T-helper 1 cell (primary cell): ENCODE data around the gene ACTN1.

ENCODE experiments used
- DNase-seq, 5 donors: peaks; one replicate each; pipeline ENCODE4 v3.0.0-alpha.2; 2012 to 2020

Gene ACTN1

DNA sequence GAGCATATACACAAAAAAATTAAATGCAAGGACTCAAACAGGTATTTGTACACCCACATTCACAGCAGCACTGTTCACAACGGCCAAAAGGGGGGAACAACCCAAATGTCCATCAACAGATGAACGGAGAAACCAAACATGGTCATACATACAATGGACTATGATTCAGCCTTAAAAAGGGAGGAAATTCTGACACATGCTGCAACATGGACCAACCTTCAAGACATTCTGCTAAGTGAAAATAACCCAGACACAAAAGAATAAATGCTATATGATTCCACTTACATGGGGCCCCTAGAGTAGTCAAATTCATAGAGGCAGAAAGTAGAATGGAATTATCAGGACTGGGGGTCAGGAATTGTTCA, 29.5 kb downstream of the ACTN1 start:
- DNase-seq, result no peak

DNA sequence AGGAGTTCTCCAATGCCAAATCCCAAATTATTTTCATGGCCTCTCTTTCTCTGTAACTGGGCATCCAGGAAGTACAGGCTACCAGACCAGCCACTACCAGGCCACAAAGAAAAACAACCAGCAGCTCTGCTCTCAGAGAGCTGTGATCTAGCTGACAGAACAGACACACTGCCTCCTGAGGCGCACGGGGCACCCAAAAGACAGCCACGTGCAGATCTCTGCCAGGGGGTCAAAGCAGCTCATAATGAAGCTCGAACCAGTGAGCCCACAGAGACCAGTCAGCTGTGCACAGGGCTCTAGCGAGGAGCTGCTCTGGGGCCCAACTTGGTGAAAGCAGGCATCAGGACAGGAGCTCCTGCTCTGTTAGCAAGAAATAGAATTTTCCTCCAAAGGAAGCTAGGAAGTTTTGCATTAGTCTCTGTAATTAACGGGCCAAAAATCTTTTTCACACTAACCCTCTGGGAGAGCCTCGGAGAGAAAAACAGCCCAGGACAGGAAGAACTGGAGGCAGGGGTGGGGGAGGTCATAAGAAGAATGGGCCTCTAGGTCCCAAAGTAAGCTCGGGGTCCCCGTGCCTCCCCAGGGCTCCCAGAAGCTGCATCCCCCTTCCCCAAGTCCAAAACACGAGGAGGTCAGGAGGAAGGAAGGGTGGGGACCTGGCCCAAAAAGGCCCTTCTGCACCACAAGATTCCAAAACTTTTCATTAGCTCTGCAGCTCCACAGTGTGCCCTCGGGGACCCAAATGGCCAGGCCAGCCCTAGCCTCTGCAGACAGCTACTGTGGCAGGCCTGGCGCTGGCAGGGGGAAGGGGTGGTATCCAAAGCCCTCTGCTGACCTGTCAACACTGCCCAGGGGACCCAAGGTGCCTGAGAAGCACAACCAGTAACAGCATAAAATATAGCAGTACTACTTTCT, 30.2 kb downstream of the ACTN1 start:
- DNase-seq, result no peak

DNA sequence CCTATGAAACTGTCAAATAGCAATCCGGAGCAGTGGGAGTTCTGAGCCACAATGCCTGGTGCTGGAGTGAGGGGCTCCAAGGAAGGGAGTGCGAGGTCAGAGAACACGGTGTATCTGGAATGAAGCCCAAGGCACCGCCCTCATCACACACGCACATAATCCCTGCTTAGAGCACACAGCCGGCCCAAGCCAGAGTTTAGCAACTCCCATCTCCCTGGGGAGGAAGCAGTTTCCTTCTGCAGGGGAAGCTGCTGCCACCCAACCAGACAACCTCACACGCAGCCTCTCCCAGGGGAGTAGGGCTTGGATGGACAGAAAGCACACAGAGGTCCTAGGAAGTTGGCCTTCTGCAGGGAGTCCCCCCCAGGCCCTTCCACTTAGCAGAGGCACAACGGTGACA, 31.3 kb downstream of the ACTN1 start:
- DNase-seq, result no peak

DNA sequence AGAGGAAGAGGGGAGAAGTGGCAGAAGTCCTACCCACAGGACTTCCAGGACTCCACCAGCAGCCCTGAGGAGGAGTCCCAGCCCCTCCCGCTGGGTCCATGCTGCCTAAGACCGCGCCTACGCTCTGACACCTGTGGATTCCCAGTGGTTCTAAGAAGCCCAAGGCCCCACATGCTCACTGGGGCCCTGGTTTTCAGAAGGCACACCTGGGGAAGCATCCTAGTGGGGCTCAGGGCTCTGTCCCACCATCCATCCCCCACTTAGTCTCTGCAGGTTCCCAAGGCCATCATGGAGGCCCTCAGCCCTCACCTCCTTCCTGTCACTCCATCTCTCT, 32.6 kb downstream of the ACTN1 start:
- DNase-seq, result no peak

DNA sequence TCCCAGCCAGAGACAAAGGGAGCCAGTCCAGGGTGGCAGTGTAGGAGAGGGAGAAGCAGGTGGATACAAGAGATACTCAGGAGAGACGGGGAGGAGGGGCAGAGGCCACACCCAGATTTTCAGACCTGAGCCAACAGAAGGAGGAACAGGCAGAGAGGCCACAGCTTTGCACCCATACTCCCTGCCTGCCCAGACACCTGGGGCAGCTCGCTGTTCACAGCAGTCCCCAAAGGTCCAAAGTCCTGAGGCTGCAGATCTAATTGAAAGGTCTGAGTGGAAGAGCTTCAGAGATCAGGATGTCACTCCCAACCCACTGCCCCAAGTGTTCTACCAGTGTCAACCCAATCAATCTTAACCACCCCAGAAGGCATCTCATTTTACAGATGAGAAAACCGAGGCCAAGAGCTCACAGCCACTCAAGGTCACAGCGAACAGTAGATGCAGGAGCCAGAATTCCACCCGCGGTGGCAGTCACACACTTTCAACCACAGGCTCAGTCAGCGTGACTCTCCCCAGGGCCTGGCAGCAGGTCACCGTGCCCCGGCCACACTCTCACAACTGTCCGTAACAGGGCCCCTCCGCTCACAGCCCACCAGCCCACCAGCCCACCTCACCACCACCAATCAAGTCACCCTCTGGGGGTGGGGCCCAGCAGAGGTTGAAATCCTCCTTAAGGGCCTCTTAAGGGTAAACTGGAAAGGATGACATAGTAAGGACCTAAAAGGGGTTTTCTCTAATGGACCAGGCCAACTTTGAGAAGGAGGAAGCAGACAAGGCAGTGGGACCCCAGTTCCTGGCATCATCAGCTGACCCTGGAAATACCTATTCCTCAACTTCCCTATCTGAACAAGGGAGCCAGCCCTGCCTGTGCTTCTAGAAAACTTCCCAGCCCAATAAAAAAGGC, 33.3 kb downstream of the ACTN1 start:
- DNase-seq, result no peak

DNA sequence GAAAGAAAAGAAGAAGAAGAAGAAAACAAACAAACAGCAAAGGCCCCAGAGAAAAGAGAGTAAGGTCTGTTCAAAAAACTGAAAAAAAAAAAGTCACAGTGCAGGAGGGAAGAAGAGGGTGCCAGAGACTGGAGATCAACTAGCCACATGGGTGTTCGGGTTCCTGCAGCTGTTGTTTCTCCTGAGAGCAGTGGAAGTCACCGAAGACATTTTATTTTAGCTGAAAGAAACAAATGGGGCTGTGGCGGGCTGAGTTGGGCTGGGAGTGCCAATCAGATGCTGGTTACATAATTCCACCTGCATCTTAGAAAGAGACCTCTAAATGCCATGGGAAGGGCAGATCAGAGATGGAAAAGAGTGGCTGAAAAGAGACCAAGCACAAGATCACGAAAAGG, 33.9 kb downstream of the ACTN1 start:
- DNase-seq, result no peak

DNA sequence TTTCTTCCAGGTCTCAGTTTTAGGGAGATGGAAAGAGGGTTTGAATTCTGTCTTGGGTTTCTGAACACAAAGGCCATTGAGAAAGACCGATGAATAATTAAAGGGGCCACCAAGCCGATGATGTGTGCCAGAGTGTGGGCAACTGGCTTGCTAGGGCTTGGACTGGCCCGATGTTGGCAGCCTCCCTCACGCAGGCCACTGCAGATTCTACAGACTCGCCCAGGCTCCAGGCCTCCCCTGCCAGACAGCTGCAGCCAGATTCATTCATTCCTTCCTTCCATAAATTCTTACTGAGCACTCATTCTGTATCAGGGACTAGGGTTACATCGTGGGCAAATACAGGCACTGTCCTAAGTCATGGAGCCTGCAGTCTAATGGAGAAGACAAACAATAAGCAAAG, 34.9 kb downstream of the ACTN1 start:
- no peak for DNase-seq

DNA sequence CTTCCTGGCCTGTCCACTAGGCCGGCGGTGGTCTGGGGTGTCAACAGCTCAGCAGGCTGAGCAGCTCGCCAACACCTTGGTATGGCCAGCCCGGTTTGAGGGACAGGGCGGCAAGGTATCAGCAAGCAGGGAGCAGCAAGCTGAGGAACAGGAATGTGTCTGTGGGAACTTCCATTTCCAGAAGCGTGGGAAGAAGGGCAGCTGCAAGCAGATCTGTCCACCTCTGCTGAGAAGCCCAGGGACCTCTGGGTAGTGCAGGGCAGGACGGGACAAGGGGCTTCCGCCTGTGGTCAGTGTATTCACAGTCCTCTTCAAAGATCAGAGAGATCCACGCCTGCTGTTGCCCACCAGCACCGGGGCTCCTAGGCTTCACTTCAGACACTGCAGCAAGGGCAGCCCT, 36.0 kb downstream of the ACTN1 start:
- no peak for DNase-seq

DNA sequence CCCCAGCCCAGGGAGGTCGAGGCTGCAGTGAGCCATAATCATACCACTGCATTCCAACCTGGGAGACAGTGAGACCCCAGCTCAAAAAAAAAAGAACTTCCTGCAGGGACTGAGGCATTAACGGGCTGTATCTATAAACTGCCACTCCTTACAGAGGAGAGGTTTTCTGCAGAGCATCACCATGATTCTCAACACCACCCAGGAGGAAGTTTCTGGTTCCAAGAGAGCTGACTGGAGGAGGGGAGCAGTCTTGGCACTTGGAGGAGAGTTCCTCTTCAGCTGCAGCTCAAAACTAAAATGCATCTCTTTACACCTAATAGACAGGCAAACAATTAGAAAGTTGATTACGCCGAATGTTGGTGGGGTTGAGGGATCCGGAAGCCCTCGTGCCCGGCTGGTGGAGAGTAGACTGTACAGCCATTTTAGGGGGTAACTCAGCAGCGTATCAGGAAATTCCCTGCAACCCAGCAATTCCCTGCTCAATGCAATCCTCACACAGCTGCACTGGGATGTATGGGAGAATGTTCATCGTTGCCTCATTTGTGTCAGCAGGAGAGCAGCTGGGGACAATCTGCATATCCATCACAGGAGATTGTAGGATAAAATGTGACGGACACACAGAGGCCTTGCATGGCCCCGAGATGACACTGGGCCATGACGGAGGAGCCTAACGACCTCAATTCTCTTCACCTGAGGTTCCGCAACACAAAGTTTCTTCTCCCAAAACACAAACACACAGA, 36.6 kb downstream of the ACTN1 start:
- DNase-seq, result no peak

DNA sequence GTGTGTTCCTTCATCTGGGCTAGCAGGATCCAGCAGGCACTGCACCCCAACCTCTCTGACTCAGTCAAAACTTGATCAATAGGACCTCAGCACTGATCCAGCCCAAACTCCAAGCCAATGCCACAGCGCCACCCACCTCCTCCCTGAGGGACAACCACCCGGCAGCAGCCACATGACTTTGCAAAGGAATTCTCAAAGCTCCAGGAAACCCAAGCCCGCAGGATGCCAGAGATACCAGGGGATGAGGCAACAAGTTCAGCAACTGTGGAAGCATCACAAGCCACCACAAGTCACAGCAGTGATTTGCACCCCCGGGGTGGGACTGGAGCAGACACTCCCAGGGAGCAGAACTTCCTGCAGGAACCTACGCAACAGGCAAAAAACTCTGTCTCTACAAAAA, 37.3 kb downstream of the ACTN1 start:
- DNase-seq, result no peak

DNA sequence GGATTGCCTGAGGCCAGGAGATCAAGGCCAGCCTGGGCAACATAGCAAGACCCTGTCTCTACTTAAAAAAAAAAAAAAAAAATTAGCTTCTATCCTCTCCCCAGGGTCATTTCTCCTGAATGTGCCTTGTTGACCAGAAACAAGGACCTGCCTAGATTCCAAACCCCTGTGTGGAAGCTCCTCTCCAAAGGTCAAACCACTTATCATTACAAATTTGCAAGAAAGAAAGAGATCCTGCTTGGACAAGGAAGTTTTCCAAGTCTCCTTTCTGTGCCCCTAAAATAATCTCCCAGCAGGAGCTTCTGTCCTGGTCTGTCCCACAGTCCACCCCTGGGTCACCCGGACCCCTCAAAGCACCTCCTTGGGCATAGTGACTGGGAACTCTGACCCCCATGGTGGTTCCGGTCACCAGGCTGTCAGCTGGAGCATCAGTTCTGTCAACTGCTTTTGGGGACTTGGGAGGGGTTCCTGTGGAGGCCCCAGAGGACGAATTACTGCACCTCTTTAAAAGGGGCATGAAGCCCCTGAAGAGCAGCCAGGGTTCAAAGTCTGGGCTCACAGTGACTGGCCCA, 38.4 kb downstream of the ACTN1 start:
- DNase-seq, result no peak

DNA sequence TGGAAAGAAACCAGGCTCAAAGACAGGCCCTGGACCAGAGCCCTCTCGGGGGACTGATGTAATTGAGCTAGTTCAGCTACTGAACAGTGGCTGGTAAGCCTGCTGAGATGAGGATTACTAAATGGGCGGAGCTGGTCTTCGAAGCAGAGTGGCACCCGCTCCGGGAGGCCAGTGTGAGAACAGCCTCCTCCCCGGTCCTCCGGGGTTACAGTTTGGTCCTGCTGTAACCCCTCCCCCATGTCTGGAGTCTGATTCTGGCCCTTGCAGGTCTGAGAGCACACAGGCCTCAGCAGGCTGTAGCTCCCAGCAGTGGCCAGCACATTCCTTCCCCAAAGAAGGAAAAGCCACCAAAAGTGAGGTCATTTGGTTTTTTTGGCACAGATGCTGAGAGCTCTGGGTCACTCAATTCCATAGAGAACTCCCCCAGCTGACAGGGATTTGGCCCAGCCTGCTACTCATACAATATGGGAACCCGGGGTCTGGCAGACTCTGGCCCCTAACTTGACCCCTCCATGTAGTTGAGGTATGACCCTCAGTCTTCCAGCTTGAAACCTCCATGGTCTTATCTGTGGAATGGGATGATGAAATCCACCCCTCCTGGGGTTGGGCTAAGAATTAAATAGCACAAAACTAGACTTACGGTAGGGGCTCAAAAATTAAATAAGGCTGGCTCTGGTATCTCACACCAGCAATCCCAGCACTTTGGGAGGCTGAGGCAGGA, 39.0 kb downstream of the ACTN1 start:
- no peak for DNase-seq

DNA sequence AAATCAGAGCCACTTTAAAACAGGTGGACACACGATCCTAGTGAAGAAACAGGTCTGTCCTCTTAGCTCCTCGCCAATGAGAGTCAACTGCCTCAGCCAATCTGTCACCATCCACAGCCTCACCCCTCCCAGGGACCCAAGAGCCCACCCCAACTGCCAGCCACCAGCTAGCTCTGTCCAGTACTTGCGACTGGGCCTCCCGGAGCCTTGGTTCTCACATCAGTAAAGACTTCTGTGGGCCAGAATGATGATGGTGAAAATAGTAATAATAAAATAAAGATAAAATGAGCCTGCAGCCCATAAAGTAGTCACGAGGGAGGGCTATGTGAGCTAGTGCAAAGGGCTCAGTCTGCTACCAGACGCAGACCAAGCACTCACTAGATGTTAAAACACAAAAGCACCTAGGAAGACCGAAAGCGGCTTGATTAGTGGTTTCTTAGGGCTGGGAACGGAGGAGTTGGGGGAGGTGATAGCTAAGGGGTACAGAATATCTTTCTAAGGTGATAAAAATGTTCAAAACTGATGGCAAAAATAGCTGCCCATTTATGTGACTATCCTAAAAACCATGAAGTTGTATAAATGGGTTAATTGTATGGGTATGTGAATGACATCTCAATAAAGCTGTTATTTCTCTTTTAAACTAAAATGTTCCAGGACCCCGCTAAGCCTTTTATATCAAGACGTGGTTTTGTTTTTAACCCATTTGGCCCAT, 39.8 kb downstream of the ACTN1 start:
- DNase-seq, result no peak

DNA sequence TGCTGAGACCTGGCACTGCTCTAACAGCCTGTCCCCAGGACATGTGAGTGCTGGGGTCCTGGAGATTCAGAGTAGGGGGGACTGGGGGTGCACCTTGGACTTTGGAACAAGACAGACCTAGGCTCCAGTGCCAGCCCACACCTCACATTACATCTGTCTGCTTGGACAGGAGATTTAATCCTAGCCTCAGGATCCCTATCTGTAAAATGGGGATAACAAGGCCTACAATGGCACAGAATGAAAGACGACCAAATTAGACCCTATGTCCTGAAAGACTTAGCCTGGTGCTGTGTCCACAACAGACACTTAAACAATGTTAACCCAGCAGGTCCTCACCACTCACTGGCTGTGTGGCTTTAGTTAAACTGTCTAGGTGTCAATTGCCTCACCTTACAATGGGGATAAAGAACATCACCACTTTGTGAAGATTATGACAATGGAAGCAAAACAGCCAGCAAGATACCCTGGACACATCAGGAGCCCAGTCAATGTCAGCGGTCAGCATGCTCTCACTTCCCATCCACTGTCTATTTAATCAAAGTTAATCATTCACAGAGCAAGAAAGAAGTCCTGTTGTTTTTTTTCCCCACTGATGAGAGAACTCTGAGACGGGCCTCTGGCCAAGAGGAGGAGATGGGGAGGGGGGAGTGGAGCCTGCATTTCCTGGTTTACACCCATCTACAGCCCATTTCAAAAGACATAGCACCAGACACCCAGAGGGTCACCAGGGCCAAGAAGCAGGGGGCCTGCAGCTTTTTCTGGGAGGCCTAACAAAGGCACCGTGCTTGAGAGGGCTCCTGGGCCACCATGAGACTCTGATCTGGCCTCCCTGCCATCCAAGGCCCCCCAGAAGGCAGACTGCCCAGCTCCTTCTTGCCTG, 40.6 kb downstream of the ACTN1 start:
- no peak for DNase-seq

DNA sequence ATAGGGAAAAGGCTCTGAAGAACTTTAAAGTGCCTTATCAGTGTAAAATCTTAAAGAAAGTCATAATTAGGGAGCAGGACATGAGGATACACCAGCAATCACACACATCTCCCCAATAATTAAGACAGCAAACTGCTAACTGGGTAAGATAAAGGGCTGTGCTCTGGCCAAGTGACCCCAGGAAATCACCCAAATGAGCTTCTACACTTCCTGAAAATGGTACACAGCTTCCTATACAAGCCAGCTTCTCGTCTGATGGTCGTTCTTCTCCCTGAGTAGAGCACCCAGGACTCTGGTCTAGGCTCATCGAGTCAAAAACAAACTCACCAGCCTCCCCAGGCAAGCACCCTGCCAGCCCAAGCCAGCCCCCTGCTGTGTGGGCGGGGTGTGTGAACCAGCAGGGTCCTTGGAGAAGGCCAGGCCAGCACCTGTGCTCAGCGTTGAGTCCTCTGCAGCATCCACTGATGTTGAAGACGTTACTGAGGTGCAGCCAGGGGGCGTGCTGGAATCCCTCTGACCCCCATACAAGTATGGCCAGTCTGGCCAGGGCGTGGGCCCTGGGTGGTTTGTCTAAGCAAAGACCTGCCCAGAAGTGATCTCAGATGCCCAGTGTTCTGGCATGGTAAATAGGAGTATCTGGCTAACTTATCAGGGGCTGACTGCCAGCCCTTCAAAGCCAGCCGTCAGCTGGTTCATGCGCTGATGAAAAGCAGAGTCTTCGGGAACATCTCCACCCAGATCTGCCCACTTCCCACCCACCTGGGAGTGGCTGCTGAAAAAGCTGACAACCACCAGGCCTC, 41.4 kb downstream of the ACTN1 start:
- no peak for DNase-seq

DNA sequence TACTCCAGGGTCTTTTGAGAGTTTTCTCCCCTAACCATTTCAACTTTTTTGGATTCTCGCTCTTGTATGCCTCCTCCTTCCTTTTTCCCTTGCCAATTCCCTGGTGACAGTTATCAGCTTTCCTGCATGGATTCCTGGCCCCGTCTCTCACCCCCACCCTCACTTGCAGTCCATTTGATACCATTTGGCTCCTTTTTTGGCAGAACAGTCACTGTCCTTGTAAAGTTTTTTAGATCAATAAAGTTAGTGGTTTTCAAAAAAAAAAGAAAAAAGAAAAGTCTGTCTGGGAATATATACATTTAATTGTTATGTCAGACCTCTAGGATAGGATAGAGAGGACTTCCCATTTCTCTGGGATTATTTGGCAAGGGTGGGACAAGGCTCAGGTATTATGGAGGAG, 42.1 kb downstream of the ACTN1 start:
- no peak for DNase-seq

DNA sequence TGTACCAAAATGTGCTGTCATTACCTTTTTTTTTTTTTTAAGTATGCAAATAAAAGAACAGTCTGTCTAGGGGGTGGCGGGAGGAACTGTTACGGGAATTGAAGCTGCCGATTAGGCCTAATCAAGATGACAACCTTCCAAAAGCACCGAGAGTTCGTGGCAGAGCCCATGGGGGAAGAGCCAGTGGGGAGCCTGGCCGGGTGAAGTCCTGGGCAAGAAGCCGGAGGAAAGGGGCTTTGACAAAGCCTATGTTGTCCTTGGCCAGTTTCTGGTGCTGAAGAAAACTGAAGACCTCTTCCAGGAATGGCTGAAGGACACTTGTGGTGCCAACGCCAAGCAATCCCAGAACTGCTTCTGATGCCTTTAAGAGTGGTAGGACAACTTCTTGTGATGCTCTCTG, 42.6 kb downstream of the ACTN1 start:
- DNase-seq, result no peak

DNA sequence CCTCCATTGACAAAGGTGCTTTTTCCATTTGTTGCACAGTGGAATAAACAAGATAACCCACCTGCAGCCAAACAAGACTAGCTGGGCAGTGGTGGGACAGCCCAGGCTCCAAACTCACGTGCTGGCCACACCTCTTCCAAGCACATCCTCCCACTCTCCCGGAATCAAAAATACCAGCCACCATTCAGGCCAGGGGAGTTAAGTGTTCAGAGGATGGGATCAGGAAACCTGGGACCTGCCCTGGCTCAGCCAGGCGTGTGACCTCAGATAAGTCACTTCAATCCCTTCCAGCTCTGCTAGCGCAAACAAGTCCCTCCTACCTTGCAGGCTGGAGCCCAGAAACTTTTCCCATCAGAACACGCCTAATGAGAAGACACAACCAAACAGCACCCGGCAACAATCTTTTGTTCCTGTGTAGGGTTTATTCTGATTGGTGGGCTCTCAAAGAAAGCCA, 43.3 kb downstream of the ACTN1 start:
- no peak for DNase-seq

DNA sequence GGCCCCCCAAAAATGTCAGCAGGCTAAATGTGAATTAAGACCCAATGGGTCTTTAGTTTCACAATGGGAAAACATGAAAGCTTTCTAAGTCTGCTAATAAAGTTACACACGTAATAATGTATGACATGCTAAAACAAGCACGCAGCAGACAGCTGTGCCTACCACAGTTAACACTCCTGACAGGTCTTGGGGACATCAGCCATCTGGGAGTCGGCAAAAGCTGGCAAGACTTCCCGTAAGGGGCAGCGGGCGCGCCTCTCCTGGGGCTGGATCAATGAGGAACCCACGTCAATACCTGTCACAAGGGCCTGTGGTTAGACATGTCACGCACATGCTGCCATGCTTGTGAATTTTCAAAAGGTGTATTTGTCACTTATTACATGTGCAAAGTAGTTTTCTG, 45.0 kb downstream of the ACTN1 start:
- DNase-seq, result no peak

DNA sequence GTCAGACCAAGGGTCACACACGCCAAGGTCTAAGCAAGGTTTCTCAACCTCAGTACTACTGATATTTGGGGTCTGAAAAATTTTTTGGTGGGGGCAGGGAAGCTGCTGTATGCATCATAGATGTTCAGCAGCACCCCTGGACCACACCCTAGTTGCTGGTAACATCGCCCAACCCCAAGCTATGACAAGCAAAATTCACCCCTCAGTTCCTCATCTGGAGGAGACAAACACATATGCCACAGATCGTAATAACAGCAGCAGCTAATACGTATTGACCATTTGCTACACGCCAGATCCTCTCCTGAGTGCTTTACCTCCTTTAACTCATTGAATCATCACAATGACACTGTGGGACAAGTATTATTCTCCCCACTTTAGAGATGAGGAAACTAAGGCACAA, 46.4 kb downstream of the ACTN1 start:
- no peak for DNase-seq
